RWPE2 (cell line): ENCODE results near the gene FOSL2.

ENCODE experiments used
- ATAC-seq: fragments of 200-7000 bp; cut with Tn5 transposase; 3 replicates; pipeline ENCODE4 v1.9.1; 2021; ENCODE audit warnings: low read depth
- DNase-seq: peaks from one replicate; pipeline ENCODE4 v3.0.0-alpha.2; 2020; ENCODE audit warnings: low spot score
- H3K27ac ChIP-seq: fragments of 450-650 bp; 2 replicates; pipeline ENCODE4 v1.5.1; 2017; ENCODE audit warnings: mild to moderate bottlenecking; ENCODE audit not compliant: poor library complexity, severe bottlenecking
- H3K27me3 ChIP-seq: fragments of 250-450 bp; sonication (Bioruptor Pico); 2 replicates; pipeline ENCODE4 v1.5.1; 2021; ENCODE audit warnings: mild to moderate bottlenecking, moderate library complexity; ENCODE audit not compliant: insufficient read depth, poor library complexity, severe bottlenecking
- H3K36me3 ChIP-seq: fragments of 250-450 bp; sonication (Bioruptor Pico); 2 replicates; pipeline ENCODE4 v1.5.1; 2020; ENCODE audit warnings: low read depth, mild to moderate bottlenecking, moderate library complexity
- H3K4me1 ChIP-seq: fragments of 250-450 bp; sonication (Bioruptor Pico); 2 replicates; pipeline ENCODE4 v1.5.1; 2021; ENCODE audit warnings: mild to moderate bottlenecking, moderate library complexity; ENCODE audit not compliant: insufficient read depth, poor library complexity, severe bottlenecking
- H3K4me3 ChIP-seq: fragments of 250-450 bp; sonication (Bioruptor Pico); 2 replicates; pipeline ENCODE4 v1.5.1; 2021; ENCODE audit warnings: mild to moderate bottlenecking, moderate library complexity; ENCODE audit not compliant: severe bottlenecking
- H3K9me3 ChIP-seq: fragments of 250-450 bp; sonication (Bioruptor Pico); 2 replicates; pipeline ENCODE4 v1.5.1; 2021; ENCODE audit warnings: mild to moderate bottlenecking, moderate library complexity; ENCODE audit not compliant: severe bottlenecking
- CTCF ChIP-seq: fragments of 450-650 bp; IDR thresholded peaks from one replicate; pipeline ENCODE4 v1.5.1; 2017; ENCODE audit warnings: mild to moderate bottlenecking, moderate library complexity; ENCODE audit not compliant: poor library complexity, severe bottlenecking

The FOSL2 gene

GRCh38 chr2:28356095-28356911, 36.4 kb upstream of the FOSL2 start:
- no peak for DNase-seq
- H3K4me1 ChIP-seq, result no peaks in the 10 kb centered on the region
- no peaks in the 10 kb centered on the region for H3K36me3 ChIP-seq
- H3K9me3 ChIP-seq, result no peaks in the 10 kb centered on the region
- no peak overlapping the region for H3K27ac ChIP-seq
- no peak overlapping the region for H3K4me3 ChIP-seq
- H3K27me3 ChIP-seq, result no peaks in the 10 kb centered on the region
- no peak for TF ChIP-seq CTCF
- peak; percentile 40 for ATAC-seq

GRCh38 chr2:28357055-28357454, 35.6 kb upstream of the FOSL2 start:
- Histone ChIP-seq H3K9me3 (no peaks in the 10 kb centered on the region), H3K36me3 (no peaks in the 10 kb centered on the region), H3K4me1 (no peaks in the 10 kb centered on the region), H3K4me3 (no peak overlapping the region), H3K27ac (no peak overlapping the region), H3K27me3 (no peaks in the 10 kb centered on the region)
- DNase-seq (no peak), ATAC-seq (peak; percentile 17; the same call in 1 of the 3 replicates)
- TF ChIP-seq CTCF, result no peak

GRCh38 chr2:28357948-28358667, 34.5 kb upstream of the FOSL2 start:
- H3K36me3 ChIP-seq, result no peaks in the 10 kb centered on the region
- no peak for ATAC-seq
- no peaks in the 10 kb centered on the region for H3K4me1 ChIP-seq
- TF ChIP-seq CTCF, result no peak
- no peaks in the 10 kb centered on the region for H3K27me3 ChIP-seq
- H3K4me3 ChIP-seq, result no peak overlapping the region
- no peak overlapping the region for H3K27ac ChIP-seq
- no peak for DNase-seq
- no peaks in the 10 kb centered on the region for H3K9me3 ChIP-seq

- DNase-seq, result no peak
- no peaks in the 10 kb centered on the region for H3K36me3 ChIP-seq
- H3K27ac ChIP-seq, result no peak overlapping the region
- H3K4me3 ChIP-seq, result no peak overlapping the region
- ATAC-seq, result no peak
- H3K4me1 ChIP-seq, result no peaks in the 10 kb centered on the region
- TF ChIP-seq CTCF, result no peak
- no peaks in the 10 kb centered on the region for H3K9me3 ChIP-seq
- no peaks in the 10 kb centered on the region for H3K27me3 ChIP-seq
Observed at GRCh38 chr2:28358668-28359201, 33.9 kb upstream of the FOSL2 start.
